ENCODE results near the gene RELB.

RELB gene

DNA sequence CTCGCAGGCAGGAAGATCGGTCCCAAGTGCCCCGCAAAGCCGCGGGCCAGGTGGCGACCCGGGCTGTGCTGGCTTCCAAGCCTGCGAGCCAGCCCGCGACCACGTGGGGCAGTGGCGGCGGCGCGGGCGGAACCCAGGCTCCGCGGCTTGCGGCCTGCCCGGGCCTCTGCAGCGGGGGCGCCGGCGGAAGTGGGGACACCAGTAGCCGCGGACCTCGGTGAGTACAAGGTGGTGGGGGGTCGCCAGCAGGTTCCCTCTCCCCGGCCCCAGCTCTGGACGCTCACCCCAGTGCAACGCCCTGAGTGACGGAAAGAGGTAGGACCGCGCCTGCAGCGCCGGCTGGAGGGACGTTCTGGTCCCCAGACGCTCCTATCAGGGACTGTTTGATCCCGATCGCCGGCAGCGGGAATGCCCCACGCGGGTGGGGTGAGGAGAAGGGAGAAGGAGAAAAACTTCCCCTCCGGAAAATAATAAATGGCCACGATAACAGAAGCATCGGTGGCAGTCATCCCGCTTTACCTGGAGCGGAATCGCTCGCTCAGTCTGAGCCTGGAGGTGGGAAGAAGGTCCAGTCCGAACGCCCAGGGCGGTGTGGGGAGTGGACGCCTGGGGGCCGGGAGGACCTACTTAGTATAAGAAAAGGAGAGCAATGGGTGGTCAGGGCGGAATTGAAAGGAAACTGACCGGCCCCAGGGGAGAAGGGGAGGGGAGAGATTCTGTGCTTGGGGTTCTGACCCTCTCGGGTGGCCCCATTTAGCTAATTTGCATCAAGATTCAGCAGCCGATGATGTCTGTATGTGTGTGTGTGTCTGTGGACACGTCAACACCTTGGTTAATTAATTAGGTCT lies 78.0 kb downstream of the RELB start, which contains the start of gene GEMIN7:
Gene GEMIN7, plus strand, starts transcription at position 198 of the 848 bp plus-strand sequence. CDS start 10,855 bp downstream, outside the sequence.
- DNase-seq (ENCODE audit: low read depth, low spot score): peak; percentile 96

GRCh38 chr19:45079911-45080370 lies 78.7 kb downstream of the RELB start:
- peak; percentile 90 for DNase-seq (ENCODE audit: low read depth, low spot score)

DNA sequence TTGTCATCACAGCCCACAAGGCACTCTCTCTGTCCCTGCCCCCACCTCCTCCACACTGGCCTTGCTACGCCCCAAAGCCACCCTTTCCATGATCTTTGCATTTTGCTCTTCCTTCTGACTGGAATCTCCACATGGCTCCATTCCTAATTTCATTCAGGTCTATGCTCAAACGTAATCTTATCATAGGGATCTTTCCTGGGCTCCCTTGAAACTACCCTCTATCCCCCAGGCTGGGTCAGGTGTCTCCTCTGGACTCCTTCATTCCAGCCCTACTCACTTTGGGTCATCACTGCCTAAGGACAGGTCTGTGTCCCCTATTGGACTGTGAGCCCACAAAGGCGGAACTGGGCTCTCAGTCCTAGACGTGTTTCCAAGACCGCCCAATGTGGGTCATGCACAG lies 80.9 kb downstream of the RELB start:
- DNase-seq (ENCODE audit: low read depth, low spot score): no peak

DNA sequence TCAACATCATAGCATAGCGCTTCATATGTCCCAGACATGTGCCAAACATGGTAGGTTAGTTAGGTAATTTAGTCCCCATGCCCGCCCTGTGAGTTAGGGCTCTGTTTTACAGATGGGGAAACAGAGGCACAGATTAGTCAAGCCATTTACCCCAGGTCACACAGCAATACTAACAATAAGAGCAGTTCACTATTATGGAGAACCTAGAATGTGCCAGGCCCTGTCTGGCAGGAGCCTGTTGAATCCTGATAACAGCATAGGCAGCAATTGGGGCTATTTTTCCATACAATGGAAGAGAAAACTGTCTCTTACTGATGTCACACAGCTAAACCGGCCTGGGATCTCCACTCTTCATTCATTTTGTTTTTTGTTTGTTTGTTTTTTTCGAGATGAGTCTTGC lies 85.2 kb downstream of the RELB start:
- DNase-seq (ENCODE audit: low read depth, low spot score): no peak

GRCh38 chr19:45087531-45087930 lies 86.3 kb downstream of the RELB start:
- DNase-seq (ENCODE audit: low read depth, low spot score): no peak

Measured in ELF-1 (cell line).